GM12878 (cell line): ENCODE results near the gene PRM1. TPM values are rescaled to one million over a fixed set of nuclear protein-coding genes. Genes with fewer than 3 reads are reported as not detected.

Experiments
- ATAC-seq: fragments of 200-7000 bp; cut with Tn5 transposase; 3 replicates; pipeline ENCODE4 v1.9.1; 2020; ENCODE audit warnings: mild to moderate bottlenecking, moderate library complexity
- BruUV-seq: library from RNA; stranded (reverse); fragments of 400-500 nt; replicated peaks from 2 replicates; lab custom pipeline; 2021; lab: Mats Ljungman, UMichigan
- CTCF ChIA-PET: fragments of 300-600 bp; sonication (Branson Sonifier 250); formaldehyde crosslinking; extraction: SDS; loops from one replicate; lab custom pipeline; 2021; ENCODE audit warnings: inconsistent platforms; lab: Yijun Ruan, JAX
- POLR2A ChIA-PET: fragments of 350-600 bp; formaldehyde crosslinking; extraction: SDS; loops from one replicate; lab custom pipeline; 2021; ENCODE audit warnings: inconsistent platforms; lab: Charles Lee
- RAD21 ChIA-PET: fragments of 300-600 bp; sonication (Branson Sonifier 250); formaldehyde crosslinking; loops from one replicate; lab custom pipeline; 2023; ENCODE audit warnings: antibody characterized with exemption; ENCODE audit not compliant: unreplicated experiment; lab: Charles Lee
- SMC1A ChIA-PET: fragments of 300-600 bp; sonication (Branson Sonifier 250); formaldehyde crosslinking; loops from one replicate; lab custom pipeline; 2023; ENCODE audit not compliant: unreplicated experiment, uncharacterized antibody; lab: Charles Lee
- DNase-seq: peaks from one replicate; pipeline ENCODE4 v3.0.0-alpha.2; 2011; ENCODE audit warnings: low read depth, low spot score
- FAIRE-seq: peaks from 3 replicates; lab custom pipeline; 2011; peaks lifted over from hg19 to GRCh38; lab: Jason Lieb, UNC
- H2AFZ ChIP-seq: 2 replicates; pipeline ENCODE4 v1.6.0; 2011; ENCODE audit warnings: low read depth, low read length, control low read depth; ENCODE audit not compliant: control insufficient read depth
- H3K27ac ChIP-seq: 2 replicates; pipeline ENCODE4 v1.5.1; 2011; ENCODE audit warnings: control low read depth; ENCODE audit not compliant: control insufficient read depth, insufficient read depth
- H3K27me3 ChIP-seq, 2 experiments: replicated peaks in 1 of 2; 2 replicates each; pipeline versions ENCODE4 v1.6.0 to v1.6.1; 2011; ENCODE audit warnings: low read length in 1 of 2; ENCODE audit not compliant: control insufficient read depth in 2 of 2, insufficient read depth in 2 of 2
- H3K36me3 ChIP-seq, 2 experiments: 2 replicates each; pipeline ENCODE4 v1.5.1; 2011; ENCODE audit warnings: low read length in 1 of 2; ENCODE audit not compliant: control insufficient read depth in 2 of 2, insufficient read depth in 2 of 2
- H3K4me1 ChIP-seq: 2 replicates; pipeline ENCODE4 v1.6.1; 2011; ENCODE audit warnings: mild to moderate bottlenecking, low read length, moderate library complexity, mixed read lengths; ENCODE audit not compliant: control insufficient read depth, insufficient read depth
- H3K4me2 ChIP-seq: 2 replicates; pipeline ENCODE4 v1.6.0; 2011; ENCODE audit warnings: control low read depth; ENCODE audit not compliant: control insufficient read depth, insufficient read depth
- H3K4me3 ChIP-seq: fragments of 200-600 bp; sonication (generic); 2 replicates; pipeline ENCODE4 v1.5.1; 2016
- H3K79me2 ChIP-seq: 2 replicates; pipeline ENCODE4 v1.6.0; 2011; ENCODE audit warnings: low read length; ENCODE audit not compliant: control insufficient read depth, insufficient read depth
- H3K9ac ChIP-seq: 2 replicates; pipeline ENCODE4 v1.8.0; 2011; ENCODE audit warnings: low read length, control low read depth, mixed read lengths; ENCODE audit not compliant: control insufficient read depth, insufficient read depth
- H3K9me3 ChIP-seq: replicated peaks from 3 replicates; pipeline ENCODE4 v1.5.1; 2011; ENCODE audit warnings: mild to moderate bottlenecking, low read length; ENCODE audit not compliant: control insufficient read depth, insufficient read depth
- H4K20me1 ChIP-seq: 2 replicates; pipeline ENCODE4 v1.6.0; 2011; ENCODE audit not compliant: control insufficient read depth, insufficient read depth
- ATF7 ChIP-seq: fragments of 450-650 bp; IDR thresholded peaks from 2 replicates; pipeline ENCODE4 v1.6.1; 2016; ENCODE audit warnings: low read depth, mild to moderate bottlenecking
- BMI1 ChIP-seq: fragments of 450-650 bp; IDR thresholded peaks from 2 replicates; pipeline ENCODE4 v1.6.1; 2016; ENCODE audit warnings: mild to moderate bottlenecking, moderate library complexity, borderline replicate concordance
- CHD2 ChIP-seq: IDR thresholded peaks from 2 replicates; pipeline ENCODE4 v1.6.1; 2011; ENCODE audit warnings: low read depth, low read length, improper control_type of control experiment, borderline replicate concordance
- HDGF ChIP-seq: fragments of 450-650 bp; IDR thresholded peaks from 2 replicates; pipeline ENCODE4 v1.6.1; 2016; ENCODE audit warnings: antibody characterized with exemption
- KAT2A ChIP-seq: conservative IDR thresholded peaks from 2 replicates; pipeline ENCODE4 v1.6.1; 2011; ENCODE audit warnings: low read depth, low read length; ENCODE audit not compliant: control insufficient read depth
- LARP7 ChIP-seq: fragments of 450-650 bp; IDR thresholded peaks from 2 replicates; pipeline ENCODE4 v1.6.1; 2017; ENCODE audit warnings: mild to moderate bottlenecking
- RAD21 ChIP-seq: IDR thresholded peaks from 2 replicates; pipeline ENCODE4 v1.6.1; 2011; ENCODE audit warnings: mild to moderate bottlenecking, low read depth, low read length, moderate library complexity; ENCODE audit not compliant: insufficient read depth
- RB1 ChIP-seq: fragments of 450-650 bp; formaldehyde crosslinking; IDR thresholded peaks from 2 replicates; pipeline ENCODE4 v1.6.1; 2017; ENCODE audit warnings: mild to moderate bottlenecking, borderline replicate concordance
- RCOR1 ChIP-seq: conservative IDR thresholded peaks from 2 replicates; pipeline ENCODE4 v1.6.1; 2012; ENCODE audit warnings: low read depth, low read length, improper control_type of control experiment
- SRF ChIP-seq, 2 experiments: IDR thresholded peaks; 2 replicates each; pipeline ENCODE4 v1.6.1; 2011; ENCODE audit warnings: low read depth in 2 of 2, low read length in 2 of 2, mild to moderate bottlenecking in 1 of 2, moderate library complexity in 1 of 2
- STAT1 ChIP-seq: fragments of 450-650 bp; conservative IDR thresholded peaks from 2 replicates; pipeline ENCODE4 v1.6.1; 2014; ENCODE audit warnings: antibody characterized with exemption, mild to moderate bottlenecking
- TARDBP ChIP-seq: IDR thresholded peaks from 2 replicates; pipeline ENCODE4 v1.6.1; 2016; ENCODE audit warnings: borderline replicate concordance
- ZNF274 ChIP-seq: IDR thresholded peaks from one replicate; pipeline ENCODE4 v1.8.0; 2011; ENCODE audit not compliant: insufficient read length, insufficient read depth
- WGBS: methylation state at CpG from one replicate; pipeline ENCODE4 v1.1.6; 2016; ENCODE audit warnings: low lambda C conversion rate; ENCODE audit not compliant: insufficient replicate concordance, insufficient coverage; ENCODE audit errors: missing lambda C conversion rate; 5-methylcytosine and 5-hydroxymethylcytosine counted together
- in situ Hi-C: fragments of 300-500 bp; cut with MboI; formaldehyde crosslinking; loops from 9 replicates; pipeline ENCODE4 v1.14.3; 2018; ENCODE audit warnings: mixed read lengths
- intact Hi-C: fragments of 100-400 bp; cut with micrococcal nuclease; formaldehyde crosslinking; loops from one replicate; pipeline ENCODE4 v1.14.2; 2022; ENCODE audit not compliant: unreplicated experiment
- polyA plus RNA-seq, 11 experiments: library from polyadenylated mRNA; depleted of rRNA in 4 of 11; unstranded in 6 of 11; stranded (reverse) in 5 of 11; fragments of >200 nt; fragmentation: Nextera tagmentation in 4 of 11; fragmentation: Illumina TruSeq in 1 of 11; extraction: Ambion mirVana in 4 of 11; extraction: Trizol in 1 of 11; gene quantifications; 1 replicate in 1 of 11; 2 replicates in 10 of 11; pipeline versions ENCODE4 v1.2.1 to v1.2.3, GENCODE V29; 2011 to 2016; ENCODE audit warnings: inconsistent platforms in 2 of 11, missing spikeins in 2 of 11, low read depth in 1 of 11
- total RNA-seq, 4 experiments: library from RNA; depleted of rRNA in 3 of 4; stranded (reverse); fragments of >200 nt in 3 of 4; fragmentation: Illumina TruSeq in 1 of 4; extraction: Trizol in 1 of 4; gene quantifications; 2 replicates each; pipeline versions ENCODE4 v1.2.1 to v1.2.3, GENCODE V29; 2013 to 2021
- TF ChIP-seq, protein P1 (sequence below): fragments of 150-350 bp; IDR thresholded peaks from 2 replicates; pipeline ENCODE4 v1.6.1; 2014; ENCODE audit warnings: mild to moderate bottlenecking, low read depth, low read length
- TF ChIP-seq, protein P2 (sequence below): fragments of 450-650 bp; IDR thresholded peaks from 2 replicates; pipeline ENCODE4 v1.6.1; 2017; ENCODE audit warnings: borderline replicate concordance
- TF ChIP-seq, protein P3 (sequence below): fragments of 450-650 bp; IDR thresholded peaks from 2 replicates; pipeline ENCODE4 v1.6.1; 2017; ENCODE audit warnings: antibody characterized with exemption, mild to moderate bottlenecking, moderate library complexity

Gene PRM1
- total and polyA plus RNA-seq, 10 of the 15 experiments (the other 5 are each of a cell fraction or from before 2014, with no cell fraction given), result 0.20 TPM; not detected in 9

DNA sequence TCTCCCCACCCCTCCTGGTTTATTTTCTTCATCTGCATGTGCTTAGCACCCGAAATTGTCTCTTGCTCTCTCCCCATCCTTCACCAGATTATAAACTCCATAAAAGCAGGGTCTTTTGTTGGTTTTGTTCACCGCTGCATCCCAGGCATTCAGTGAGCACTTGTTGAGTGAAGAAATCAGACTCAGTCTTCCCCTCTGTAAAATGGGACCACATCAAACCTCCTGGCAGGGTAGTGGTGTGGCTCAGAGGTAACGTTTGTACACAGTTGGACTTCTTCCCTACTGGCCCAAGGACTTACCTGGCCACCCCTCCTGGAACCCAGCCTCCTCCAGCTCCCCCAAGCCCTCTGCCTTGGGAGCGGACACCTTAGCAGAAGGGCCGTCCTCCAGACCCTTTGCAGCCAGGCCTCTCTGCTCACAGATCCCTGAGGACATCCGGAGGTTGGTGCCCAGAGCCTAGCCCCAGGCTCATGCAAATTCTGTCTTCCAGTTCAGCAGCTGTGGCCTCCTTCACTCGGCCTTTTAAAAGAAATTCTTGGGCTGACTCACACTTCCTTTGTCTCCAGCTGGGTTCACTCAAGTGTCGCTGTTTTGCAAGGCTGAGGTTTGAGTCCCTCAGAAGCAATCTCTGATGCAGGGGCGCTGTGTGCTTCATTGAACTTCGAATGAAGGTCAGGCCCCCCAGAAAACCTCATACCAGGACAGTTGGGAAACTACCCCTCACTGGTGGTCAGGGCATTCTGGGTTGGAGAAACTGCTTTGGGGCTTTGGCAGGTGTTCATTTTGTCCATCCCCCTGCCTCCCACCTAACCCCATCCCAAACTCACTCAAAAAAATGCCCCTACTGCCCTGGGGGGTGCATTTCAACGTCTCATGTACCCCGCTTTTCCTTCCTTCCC is 47.3 kb upstream of the PRM1 start:
- intact Hi-C loops, result loop anchor here (1.0 kb wide), 3 partner anchors 17 to 29 kb away; no protein-coding TSS in a partner anchor
- Histone ChIP-seq H3K36me3 (no peaks in the 10 kb centered on the region), H2AFZ (no peak overlapping the region), H3K4me2 (peak overlapping the region; percentile 94), H3K9ac (peak overlapping the region; percentile 67), H3K9me3 (peaks cover 1% of the 10 kb centered on the region; the same call in 2 of the 3 replicates), H3K4me3 (peak overlapping the region; percentile 56), H3K4me1 (peaks cover 48% of the 10 kb centered on the region), H3K27ac (peak overlapping the region; percentile 89), H3K27me3 (no peaks in the 10 kb centered on the region), H3K79me2 (no peaks in the 10 kb centered on the region; the same call in 1 of the 2 replicates), H4K20me1 (no peaks in the 10 kb centered on the region)
- RAD21 ChIA-PET, result interaction anchor here (0.5 to 7.0 kb wide), 12 partner anchors 18 to 365 kb away, joined by 3 to 89 read pairs (median 3); no protein-coding TSS in a partner anchor
- in situ Hi-C loops, result no loop called here
- SMC1A ChIA-PET, result interaction anchor here (0.8 to 3.8 kb wide), 10 partner anchors 15 to 72 kb away, joined by 3 to 40 read pairs (median 4); partner anchors contain the start of gene SOCS1
- CTCF ChIA-PET, result interaction anchor here (0.9 to 5.4 kb wide), 8 partner anchors 17 to 73 kb away, joined by 3 to 40 read pairs (median 4); partner anchors contain the start of gene SOCS1
- ATAC-seq, result peak; percentile 84
- DNase-seq, result peak; percentile 95
- 4% methylated on average over 12 of the region's 12 CpGs for WGBS
- POLR2A ChIA-PET, result interaction anchor here (0.8 to 3.3 kb wide), 8 partner anchors 15 to 363 kb away, joined by 3 to 16 read pairs (median 4); partner anchors contain the start of gene SOCS1
- BruUV-seq, result TSS peak; percentile 93
- FAIRE-seq, result peak; percentile 94
- no peak for TF ChIP-seq HDGF
- TF ChIP-seq CHD2, result peak; percentile 55; the same call in 1 of the 2 replicates
- no peak for TF ChIP-seq ZNF274
- peak; percentile 24; the same call in 1 of the 2 replicates for TF ChIP-seq RCOR1
- TF ChIP-seq ATF7, result peak; percentile 75
- TF ChIP-seq, protein P1, sequence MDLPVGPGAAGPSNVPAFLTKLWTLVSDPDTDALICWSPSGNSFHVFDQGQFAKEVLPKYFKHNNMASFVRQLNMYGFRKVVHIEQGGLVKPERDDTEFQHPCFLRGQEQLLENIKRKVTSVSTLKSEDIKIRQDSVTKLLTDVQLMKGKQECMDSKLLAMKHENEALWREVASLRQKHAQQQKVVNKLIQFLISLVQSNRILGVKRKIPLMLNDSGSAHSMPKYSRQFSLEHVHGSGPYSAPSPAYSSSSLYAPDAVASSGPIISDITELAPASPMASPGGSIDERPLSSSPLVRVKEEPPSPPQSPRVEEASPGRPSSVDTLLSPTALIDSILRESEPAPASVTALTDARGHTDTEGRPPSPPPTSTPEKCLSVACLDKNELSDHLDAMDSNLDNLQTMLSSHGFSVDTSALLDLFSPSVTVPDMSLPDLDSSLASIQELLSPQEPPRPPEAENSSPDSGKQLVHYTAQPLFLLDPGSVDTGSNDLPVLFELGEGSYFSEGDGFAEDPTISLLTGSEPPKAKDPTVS, result no peak
- TF ChIP-seq SRF (IDR thresholded peaks at IDR 0.05; ENCODE audit: low read depth in 2 of 2, low read length in 2 of 2), result 0 out of 4 replicates have a peak, but pooled peaks of 1 of the 2 experiments have one; percentile 19
- TF ChIP-seq KAT2A, result no peak
- no peak for TF ChIP-seq TARDBP
- TF ChIP-seq, protein P2, sequence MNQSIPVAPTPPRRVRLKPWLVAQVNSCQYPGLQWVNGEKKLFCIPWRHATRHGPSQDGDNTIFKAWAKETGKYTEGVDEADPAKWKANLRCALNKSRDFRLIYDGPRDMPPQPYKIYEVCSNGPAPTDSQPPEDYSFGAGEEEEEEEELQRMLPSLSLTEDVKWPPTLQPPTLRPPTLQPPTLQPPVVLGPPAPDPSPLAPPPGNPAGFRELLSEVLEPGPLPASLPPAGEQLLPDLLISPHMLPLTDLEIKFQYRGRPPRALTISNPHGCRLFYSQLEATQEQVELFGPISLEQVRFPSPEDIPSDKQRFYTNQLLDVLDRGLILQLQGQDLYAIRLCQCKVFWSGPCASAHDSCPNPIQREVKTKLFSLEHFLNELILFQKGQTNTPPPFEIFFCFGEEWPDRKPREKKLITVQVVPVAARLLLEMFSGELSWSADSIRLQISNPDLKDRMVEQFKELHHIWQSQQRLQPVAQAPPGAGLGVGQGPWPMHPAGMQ, result no peak
- TF ChIP-seq RB1, result no peak
- TF ChIP-seq BMI1, result 0 out of 2 replicates have a peak, but pooled peaks have one; percentile 35
- TF ChIP-seq RAD21, result peak; percentile 23; the same call in 1 of the 2 replicates
- TF ChIP-seq STAT1, result no peak
- TF ChIP-seq, protein P3, sequence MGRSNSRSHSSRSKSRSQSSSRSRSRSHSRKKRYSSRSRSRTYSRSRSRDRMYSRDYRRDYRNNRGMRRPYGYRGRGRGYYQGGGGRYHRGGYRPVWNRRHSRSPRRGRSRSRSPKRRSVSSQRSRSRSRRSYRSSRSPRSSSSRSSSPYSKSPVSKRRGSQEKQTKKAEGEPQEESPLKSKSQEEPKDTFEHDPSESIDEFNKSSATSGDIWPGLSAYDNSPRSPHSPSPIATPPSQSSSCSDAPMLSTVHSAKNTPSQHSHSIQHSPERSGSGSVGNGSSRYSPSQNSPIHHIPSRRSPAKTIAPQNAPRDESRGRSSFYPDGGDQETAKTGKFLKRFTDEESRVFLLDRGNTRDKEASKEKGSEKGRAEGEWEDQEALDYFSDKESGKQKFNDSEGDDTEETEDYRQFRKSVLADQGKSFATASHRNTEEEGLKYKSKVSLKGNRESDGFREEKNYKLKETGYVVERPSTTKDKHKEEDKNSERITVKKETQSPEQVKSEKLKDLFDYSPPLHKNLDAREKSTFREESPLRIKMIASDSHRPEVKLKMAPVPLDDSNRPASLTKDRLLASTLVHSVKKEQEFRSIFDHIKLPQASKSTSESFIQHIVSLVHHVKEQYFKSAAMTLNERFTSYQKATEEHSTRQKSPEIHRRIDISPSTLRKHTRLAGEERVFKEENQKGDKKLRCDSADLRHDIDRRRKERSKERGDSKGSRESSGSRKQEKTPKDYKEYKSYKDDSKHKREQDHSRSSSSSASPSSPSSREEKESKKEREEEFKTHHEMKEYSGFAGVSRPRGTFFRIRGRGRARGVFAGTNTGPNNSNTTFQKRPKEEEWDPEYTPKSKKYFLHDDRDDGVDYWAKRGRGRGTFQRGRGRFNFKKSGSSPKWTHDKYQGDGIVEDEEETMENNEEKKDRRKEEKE, result no peak
- peak; percentile 16 for TF ChIP-seq LARP7
